Measurements from ENCODE around the gene TUBA4B.

TUBA4B gene

DNA sequence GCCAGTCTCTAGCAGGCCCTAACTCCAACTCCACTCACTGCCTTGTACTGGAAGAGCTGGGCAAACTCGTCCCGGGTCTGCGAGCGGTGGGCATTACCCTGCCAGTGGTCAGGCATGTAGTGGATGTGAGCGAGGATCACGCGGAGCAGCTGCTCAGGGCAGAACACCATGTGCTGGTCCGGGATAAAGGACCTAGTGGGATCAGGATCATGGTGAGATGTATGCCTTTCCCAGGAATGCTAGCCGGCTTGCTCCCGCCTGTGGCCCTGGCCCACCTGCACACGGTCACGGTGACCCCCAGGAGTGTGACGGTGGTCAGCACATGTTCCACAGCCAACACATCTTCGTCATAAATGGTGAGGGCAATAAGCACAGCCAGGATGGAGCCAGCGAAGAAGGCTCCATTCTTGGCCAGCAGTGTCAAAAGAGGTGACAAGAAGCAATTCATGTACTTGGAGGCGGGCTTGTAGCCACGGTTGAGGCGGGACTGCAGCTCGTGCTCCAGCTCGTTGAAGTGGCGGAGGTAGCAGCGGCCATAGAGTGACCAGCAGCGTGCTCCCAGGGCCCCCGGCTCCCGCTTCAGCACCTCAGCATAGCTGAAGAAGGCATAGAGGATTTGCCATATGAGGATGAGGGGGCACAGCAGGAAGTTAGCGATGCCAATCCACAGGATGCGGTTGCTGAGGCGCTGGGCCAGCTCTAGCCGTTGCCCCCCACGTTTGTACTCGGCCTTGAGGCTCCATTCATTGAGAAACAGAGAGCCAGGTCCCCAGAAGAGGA lies 29.0 kb upstream of the TUBA4B start:
- peaks cover 11% of the 10 kb centered on the region for H3K4me1 ChIP-seq
- peaks cover 54% of the 10 kb centered on the region for H3K36me3 ChIP-seq
- no peak for TF ChIP-seq CTCF (IDR thresholded peaks at IDR 0.05; ENCODE audit: low read depth, low read length)
- H3K9me3 ChIP-seq = no peaks in the 10 kb centered on the region
- H3K27me3 ChIP-seq = no peaks in the 10 kb centered on the region
- DNase-seq = no peak
- no peak overlapping the region for H3K4me3 ChIP-seq (ENCODE audit: low read depth, low read length)

- Histone ChIP-seq H3K9me3 (no peaks in the 10 kb centered on the region), H3K27me3 (no peaks in the 10 kb centered on the region), H3K36me3 (peaks cover 43% of the 10 kb centered on the region), H3K4me3 (ENCODE audit: low read depth, low read length) (no peak overlapping the region), H3K4me1 (peaks cover 7% of the 10 kb centered on the region)
- DNase-seq = no peak
- TF ChIP-seq CTCF (IDR thresholded peaks at IDR 0.05; ENCODE audit: low read depth, low read length) = no peak
Observed at GRCh38 chr2:219225350-219225749, 27.7 kb upstream of the TUBA4B start.

DNA sequence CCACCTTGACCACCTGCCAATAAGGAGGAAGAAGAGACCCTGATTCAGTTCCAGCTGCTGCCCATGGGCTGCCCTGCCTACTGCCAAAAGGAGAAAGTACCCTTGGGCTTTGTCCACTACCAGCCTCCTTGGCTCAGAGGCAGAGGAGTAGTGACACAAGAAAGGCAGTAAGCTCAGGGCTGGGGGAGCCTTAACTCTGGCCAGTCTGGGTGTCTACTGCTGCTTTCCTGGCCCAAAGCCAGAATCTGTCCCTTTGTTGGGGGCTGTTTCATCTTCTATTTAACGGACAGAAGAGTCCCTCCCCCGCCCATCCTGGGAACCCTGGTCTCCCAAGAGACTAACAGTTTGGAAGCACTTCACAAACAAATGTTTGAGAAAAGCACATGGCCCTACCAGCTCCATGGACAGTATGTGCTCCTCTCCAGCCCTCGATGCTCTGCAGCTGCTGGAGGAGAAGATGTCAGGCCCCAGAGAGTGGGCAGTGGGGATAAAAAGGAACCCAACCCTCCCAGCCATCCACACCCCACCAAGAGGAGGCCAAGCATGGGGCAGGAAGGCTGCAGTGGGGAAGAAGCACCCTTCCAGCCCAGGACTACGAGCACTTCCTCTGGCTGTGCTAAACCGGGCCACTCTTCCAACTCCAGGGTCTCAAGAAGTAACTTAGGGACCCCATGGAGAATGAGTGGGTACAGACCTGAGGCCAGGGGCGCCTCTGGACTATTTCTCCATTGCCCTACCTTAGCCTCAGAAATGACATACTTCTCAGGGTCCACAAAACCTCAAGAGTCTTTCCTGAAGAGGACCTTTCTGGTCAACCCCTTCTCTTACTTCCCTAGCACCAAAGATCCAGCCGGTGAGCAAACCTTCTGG lies 24.8 kb upstream of the TUBA4B start:
- Histone ChIP-seq H3K4me3 (ENCODE audit: low read depth, low read length) (peak overlapping the region; percentile 74), H3K9me3 (no peaks in the 10 kb centered on the region), H3K36me3 (peaks cover 38% of the 10 kb centered on the region), H3K4me1 (peaks cover 7% of the 10 kb centered on the region), H3K27me3 (no peaks in the 10 kb centered on the region)
- TF ChIP-seq CTCF (IDR thresholded peaks at IDR 0.05; ENCODE audit: low read depth, low read length) = no peak
- no peak for DNase-seq

DNA sequence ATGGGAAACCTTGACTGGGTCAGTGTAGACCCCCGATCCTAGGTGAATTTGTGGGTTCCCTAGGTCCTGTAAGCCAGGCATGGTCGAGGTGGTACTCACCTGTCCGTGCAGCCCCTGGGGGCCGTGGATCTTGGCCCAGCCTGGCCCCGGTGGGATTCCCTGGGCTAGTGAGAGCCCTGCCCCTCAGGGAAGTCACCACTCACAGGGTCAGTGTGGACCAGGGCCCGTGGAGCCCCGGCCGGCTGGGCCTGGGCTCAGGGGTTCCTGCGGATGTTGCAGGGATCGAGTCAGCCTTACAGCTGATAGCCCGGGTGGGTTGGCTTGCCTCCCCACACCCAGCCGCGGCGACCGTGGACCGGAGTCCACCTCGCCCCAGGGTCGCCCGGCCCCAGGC lies 24.1 kb upstream of the TUBA4B start:
- peaks cover 7% of the 10 kb centered on the region for H3K4me1 ChIP-seq
- no peaks in the 10 kb centered on the region for H3K27me3 ChIP-seq
- peak overlapping the region; percentile 74 for H3K4me3 ChIP-seq (ENCODE audit: low read depth, low read length)
- H3K36me3 ChIP-seq = peaks cover 33% of the 10 kb centered on the region
- no peaks in the 10 kb centered on the region for H3K9me3 ChIP-seq
- no peak for DNase-seq
- TF ChIP-seq CTCF (IDR thresholded peaks at IDR 0.05; ENCODE audit: low read depth, low read length) = no peak

GRCh38 chr2:219229305-219230058 lies 23.6 kb upstream of the TUBA4B start, which contains the start of the genes ANKZF1 and ATG9A:
Gene ANKZF1 (plus strand): TSS chr2:219229806. CDS start chr2:219230258, 452 bp downstream.
Gene ATG9A (minus strand): TSS chr2:219229636. CDS start chr2:219228024, 1,612 bp downstream.
- H3K36me3 ChIP-seq = peaks cover 31% of the 10 kb centered on the region

More at GRCh38 chr2:219229305-219230058, 23.6 kb upstream of the TUBA4B start, which contains the start of the genes ANKZF1 and ATG9A:
- H3K4me1 ChIP-seq = peaks cover 7% of the 10 kb centered on the region
- H3K4me3 ChIP-seq (ENCODE audit: low read depth, low read length) = peak within 1 kb of the TSS; percentile 74
- DNase-seq = peak; percentile 99
- H3K27me3 ChIP-seq = no peaks in the 10 kb centered on the region
- no peak for TF ChIP-seq CTCF (IDR thresholded peaks at IDR 0.05; ENCODE audit: low read depth, low read length)
- no peaks in the 10 kb centered on the region for H3K9me3 ChIP-seq
